Fibroblast of lung (primary cell): ENCODE data around the gene TWIST1. TPM values are rescaled to one million over a fixed set of nuclear protein-coding genes. Genes with fewer than 3 reads are reported as not detected.
A peak's percentile ranks its signal among the peaks of the same experiment; 100 is the strongest.

ENCODE experiments used
- DNase-seq, 2 donors: peaks; one replicate each; pipeline versions ENCODE4 v3.0.0 to v3.0.0-alpha.2; 2010; ENCODE audit warnings: low read depth in 2 of 2
- H2AFZ ChIP-seq: 2 replicates; pipeline ENCODE4 v1.5.1; 2012; ENCODE audit warnings: low read length, control low read depth, inconsistent platforms
- H3K27ac ChIP-seq: 2 replicates; pipeline ENCODE4 v1.5.1; 2011; ENCODE audit warnings: low read length, control low read depth; ENCODE audit not compliant: insufficient read depth
- H3K27me3 ChIP-seq: 2 replicates; pipeline ENCODE4 v1.5.1; 2011; ENCODE audit warnings: mild to moderate bottlenecking, low read length; ENCODE audit not compliant: control insufficient read depth, insufficient read depth
- H3K36me3 ChIP-seq: 2 replicates; pipeline ENCODE4 v1.5.1; 2011; ENCODE audit warnings: low read length; ENCODE audit not compliant: control insufficient read depth, insufficient read depth
- H3K4me1 ChIP-seq: 2 replicates; pipeline ENCODE4 v1.5.1; 2011; ENCODE audit warnings: low read length; ENCODE audit not compliant: control insufficient read depth, insufficient read depth; ENCODE audit errors: extremely low read depth
- H3K4me2 ChIP-seq: 2 replicates; pipeline ENCODE4 v1.5.1; 2011; ENCODE audit warnings: low read length, control low read depth; ENCODE audit not compliant: insufficient read depth; ENCODE audit errors: extremely low read depth
- H3K4me3 ChIP-seq, 4 experiments: fragments of 200-600 bp in 1 of 4; sonication (generic) in 1 of 4; replicated peaks in 1 of 4; 2 replicates each; pipeline ENCODE4 v1.5.1; 2011 to 2016; ENCODE audit warnings: low read length in 4 of 4, low read depth in 3 of 4, mild to moderate bottlenecking in 3 of 4, control low read depth in 2 of 4, inconsistent platforms in 1 of 4, mixed read lengths in 1 of 4; ENCODE audit not compliant: insufficient read depth in 1 of 4; ENCODE audit errors: control extremely low read depth in 1 of 4
- H3K79me2 ChIP-seq: 2 replicates; pipeline ENCODE4 v1.5.1; 2012; ENCODE audit warnings: mild to moderate bottlenecking, low read length, inconsistent platforms; ENCODE audit not compliant: control insufficient read depth, insufficient read depth
- H3K9ac ChIP-seq: 2 replicates; pipeline ENCODE4 v1.5.1; 2011; ENCODE audit warnings: mild to moderate bottlenecking, low read length, control low read depth; ENCODE audit not compliant: insufficient read depth
- H3K9me3 ChIP-seq: 2 replicates; pipeline ENCODE4 v1.5.1; 2012; ENCODE audit warnings: low read depth, low read length; ENCODE audit not compliant: control insufficient read depth, insufficient read depth
- H4K20me1 ChIP-seq: 2 replicates; pipeline ENCODE4 v1.5.1; 2011; ENCODE audit warnings: low read length; ENCODE audit not compliant: control insufficient read depth, insufficient read depth; ENCODE audit errors: extremely low read depth
- EZH2 ChIP-seq: IDR thresholded peaks from 2 replicates; pipeline ENCODE4 v1.5.1; 2012; ENCODE audit warnings: low read length, control low read depth, mild to moderate bottlenecking; ENCODE audit errors: missing control alignments
- polyA plus RNA-seq, 2 donors: library from polyadenylated mRNA; depleted of rRNA in 1 of 2; stranded (reverse) in 1 of 2; unstranded in 1 of 2; fragments of >200 nt; gene quantifications; 2 replicates each; pipeline ENCODE4 v1.2.1, GENCODE V29; 2011 to 2012; ENCODE audit warnings: missing spikeins in 1 of 2
- total RNA-seq: library from RNA; depleted of rRNA; stranded (reverse); fragments of >200 nt; gene quantifications from 2 replicates; pipeline ENCODE4 v1.2.1, GENCODE V29; 2014
- TF ChIP-seq, protein P1 (sequence below), 2 donors: IDR thresholded peaks in 1 of 2; conservative IDR thresholded peaks in 1 of 2; 1 replicate in 1 of 2; 2 replicates in 1 of 2; pipeline ENCODE4 v1.5.1; 2011 to 2012; ENCODE audit warnings: low read length in 2 of 2, control low read depth in 1 of 2, inconsistent platforms in 1 of 2, low read depth in 1 of 2, mild to moderate bottlenecking in 1 of 2

Gene TWIST1
- total and polyA plus RNA-seq, 2 donors (not counting 1 experiment from before 2014, with no cell fraction given): 3.6 to 31.2 TPM

DNA sequence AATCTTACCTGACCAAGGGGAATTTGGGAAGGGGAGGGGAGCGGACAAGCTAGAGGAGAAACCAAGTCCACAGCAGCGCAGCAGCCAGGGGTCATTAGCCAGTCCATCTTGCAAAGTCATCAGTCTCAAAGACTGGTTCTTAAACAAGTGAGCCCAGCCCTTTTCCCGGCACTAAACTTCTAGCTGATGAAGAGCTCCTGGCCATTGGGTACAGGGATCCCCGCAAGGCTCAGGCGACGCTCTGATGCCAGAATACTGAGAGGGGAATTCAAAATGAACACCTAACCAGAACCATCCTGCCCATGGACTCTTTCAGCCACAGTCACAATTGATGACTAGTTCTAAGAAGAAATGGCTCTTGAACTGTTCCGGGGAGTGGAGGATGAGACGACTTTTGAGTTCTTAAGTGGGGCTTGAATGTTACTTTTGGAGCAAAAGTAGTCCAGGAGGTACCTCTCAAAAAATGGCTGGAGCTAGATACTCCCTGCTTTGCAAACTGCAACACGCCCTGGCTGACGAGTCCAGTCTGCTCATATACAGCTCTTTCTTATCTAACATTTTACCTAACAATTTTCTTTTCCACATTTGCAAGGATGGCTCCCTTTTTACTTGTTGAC is 2.5 kb upstream of the TWIST1 start:
- Histone ChIP-seq H3K4me3 (no peak overlapping the region), H2AFZ (no peak overlapping the region)

DNA sequence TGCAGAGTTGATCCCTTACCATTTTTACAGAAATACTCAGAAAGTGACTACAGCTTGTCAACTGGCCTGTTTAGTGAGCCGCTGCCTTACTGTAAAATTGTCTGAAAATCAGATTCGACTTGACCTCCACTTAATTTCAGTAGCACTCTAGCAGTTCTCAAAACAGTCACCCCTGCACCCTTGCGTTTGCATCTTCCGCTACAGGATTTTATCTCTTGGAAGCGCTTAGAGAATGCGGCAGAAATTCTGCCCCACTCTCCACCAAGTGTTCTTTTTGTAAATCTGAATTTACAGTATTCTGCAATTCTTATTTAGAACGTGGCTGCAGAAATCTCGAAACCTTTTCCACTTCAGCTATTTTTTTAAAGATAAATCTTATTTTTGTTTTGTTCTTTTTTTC is 1.9 kb upstream of the TWIST1 start:
- Histone ChIP-seq H3K36me3 (no peaks in the 10 kb centered on the region), H3K4me3 (no peak overlapping the region), H3K27ac (no peak overlapping the region), H3K9ac (no peak overlapping the region), H2AFZ (no peak overlapping the region), H3K4me1 (no peaks in the 10 kb centered on the region), H4K20me1 (no peaks in the 10 kb centered on the region), H3K27me3 (peaks cover 6% of the 10 kb centered on the region), H3K4me2 (no peak overlapping the region), H3K9me3 (no peaks in the 10 kb centered on the region), H3K79me2 (peaks cover 18% of the 10 kb centered on the region)
- TF ChIP-seq, protein P1, sequence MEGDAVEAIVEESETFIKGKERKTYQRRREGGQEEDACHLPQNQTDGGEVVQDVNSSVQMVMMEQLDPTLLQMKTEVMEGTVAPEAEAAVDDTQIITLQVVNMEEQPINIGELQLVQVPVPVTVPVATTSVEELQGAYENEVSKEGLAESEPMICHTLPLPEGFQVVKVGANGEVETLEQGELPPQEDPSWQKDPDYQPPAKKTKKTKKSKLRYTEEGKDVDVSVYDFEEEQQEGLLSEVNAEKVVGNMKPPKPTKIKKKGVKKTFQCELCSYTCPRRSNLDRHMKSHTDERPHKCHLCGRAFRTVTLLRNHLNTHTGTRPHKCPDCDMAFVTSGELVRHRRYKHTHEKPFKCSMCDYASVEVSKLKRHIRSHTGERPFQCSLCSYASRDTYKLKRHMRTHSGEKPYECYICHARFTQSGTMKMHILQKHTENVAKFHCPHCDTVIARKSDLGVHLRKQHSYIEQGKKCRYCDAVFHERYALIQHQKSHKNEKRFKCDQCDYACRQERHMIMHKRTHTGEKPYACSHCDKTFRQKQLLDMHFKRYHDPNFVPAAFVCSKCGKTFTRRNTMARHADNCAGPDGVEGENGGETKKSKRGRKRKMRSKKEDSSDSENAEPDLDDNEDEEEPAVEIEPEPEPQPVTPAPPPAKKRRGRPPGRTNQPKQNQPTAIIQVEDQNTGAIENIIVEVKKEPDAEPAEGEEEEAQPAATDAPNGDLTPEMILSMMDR (conservative IDR thresholded peaks at IDR 0.05 in 1 of 2, IDR thresholded peaks at IDR 0.05 in 1 of 2; ENCODE audit: low read depth in 1 of 2, low read length in 2 of 2): no peak
- TF ChIP-seq EZH2: no peak
- DNase-seq: no peak

More for the DNA sequence above, 2.5 kb upstream of the TWIST1 start:
- TF ChIP-seq EZH2: peak; percentile 15
- TF ChIP-seq, protein P1 (conservative IDR thresholded peaks at IDR 0.05 in 1 of 2, IDR thresholded peaks at IDR 0.05 in 1 of 2; ENCODE audit: low read depth in 1 of 2, low read length in 2 of 2): no peak
- no peak overlapping the region for H3K27ac ChIP-seq
- H3K79me2 ChIP-seq: peaks cover 13% of the 10 kb centered on the region
- no peak for DNase-seq
- H4K20me1 ChIP-seq: no peaks in the 10 kb centered on the region
- H3K9me3 ChIP-seq: no peaks in the 10 kb centered on the region
- H3K4me1 ChIP-seq: no peaks in the 10 kb centered on the region
- peaks cover 6% of the 10 kb centered on the region for H3K27me3 ChIP-seq
- H3K36me3 ChIP-seq: no peaks in the 10 kb centered on the region
- H3K9ac ChIP-seq: no peak overlapping the region
- no peak overlapping the region for H3K4me2 ChIP-seq

DNA sequence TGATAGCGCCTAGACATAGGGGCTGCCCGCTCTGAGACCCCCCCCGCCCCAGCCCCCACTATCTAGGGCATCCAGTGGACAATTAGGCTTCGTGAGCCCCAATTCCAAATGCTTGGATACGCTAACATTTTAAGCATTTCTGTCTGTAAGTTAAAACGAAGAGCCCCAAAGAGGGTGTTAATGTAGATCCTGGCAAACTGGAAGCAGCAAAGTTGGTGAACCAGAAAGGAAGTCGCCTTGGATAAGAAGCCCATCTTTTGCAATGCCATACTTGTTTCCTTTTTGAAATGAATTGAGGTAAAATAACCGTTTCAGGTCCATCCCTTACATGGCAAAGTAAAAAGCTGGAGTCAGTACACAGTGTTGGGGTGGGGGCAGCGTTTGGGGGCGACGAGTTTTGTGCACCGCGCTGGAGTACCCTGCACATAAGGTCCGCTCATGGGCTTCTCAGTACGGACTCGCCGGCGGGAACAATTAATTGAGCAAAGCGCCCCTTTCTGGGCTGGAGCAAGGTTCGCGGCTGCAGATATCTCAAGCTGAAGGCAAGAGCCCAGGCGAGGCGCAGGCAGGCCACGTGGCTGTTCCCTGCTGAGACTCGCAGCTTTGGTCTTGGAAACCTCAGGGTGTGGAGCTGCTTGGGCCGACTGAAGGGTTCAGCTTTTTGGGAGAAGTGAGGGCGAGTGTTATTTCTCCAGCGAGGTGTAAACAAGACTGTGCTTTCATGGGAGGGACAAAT is 1.4 kb upstream of the TWIST1 start:
- no peaks in the 10 kb centered on the region for H3K4me1 ChIP-seq
- H3K79me2 ChIP-seq: peaks cover 18% of the 10 kb centered on the region
- H4K20me1 ChIP-seq: no peaks in the 10 kb centered on the region
- DNase-seq: no peak
- H3K9ac ChIP-seq: no peak overlapping the region
- H3K4me3 ChIP-seq: peak overlapping the region in 1 of 4 experiments; percentile 69
- H3K4me2 ChIP-seq: peak overlapping the region; percentile 54
- H3K9me3 ChIP-seq: no peaks in the 10 kb centered on the region
- H3K27ac ChIP-seq: no peak overlapping the region
- no peak overlapping the region for H2AFZ ChIP-seq
- no peak for TF ChIP-seq EZH2
- no peaks in the 10 kb centered on the region for H3K36me3 ChIP-seq
- H3K27me3 ChIP-seq: peaks cover 6% of the 10 kb centered on the region
